Liver (tissue), 9 donors: Measurements from ENCODE around the gene SLC45A2. TPM values are rescaled to one million over a fixed set of nuclear protein-coding genes. Genes with fewer than 3 reads are reported as not detected.

Experiments used
- DNase-seq: peaks from one replicate; pipeline ENCODE4 v3.0.0-alpha.2; 2017; ENCODE audit warnings: low spot score
- H3K27ac ChIP-seq, 2 donors: one replicate each; pipeline ENCODE4 v1.7.0; 2013; ENCODE audit warnings: inconsistent platforms in 2 of 2, low read length in 2 of 2, control low read depth in 1 of 2, low read depth in 1 of 2, mild to moderate bottlenecking in 1 of 2
- H3K27me3 ChIP-seq, 4 donors: one replicate each; pipeline versions ENCODE4 v1.6.1 to v1.7.0; 2013; ENCODE audit warnings: low read length in 3 of 4, inconsistent platforms in 1 of 4, mild to moderate bottlenecking in 1 of 4, moderate library complexity in 1 of 4; ENCODE audit not compliant: control insufficient read depth in 4 of 4, insufficient read depth in 4 of 4
- H3K36me3 ChIP-seq, 4 donors: one replicate each; pipeline versions ENCODE4 v1.6.1 to v1.7.0; 2013; ENCODE audit warnings: low read length in 3 of 4, mild to moderate bottlenecking in 3 of 4, low read depth in 1 of 4, moderate library complexity in 1 of 4; ENCODE audit not compliant: control insufficient read depth in 4 of 4, insufficient read depth in 3 of 4
- H3K4me1 ChIP-seq, 4 donors: one replicate each; pipeline versions ENCODE4 v1.6.1 to v1.7.0; 2013; ENCODE audit warnings: low read length in 3 of 4, mild to moderate bottlenecking in 3 of 4, moderate library complexity in 1 of 4; ENCODE audit not compliant: control insufficient read depth in 4 of 4, insufficient read depth in 4 of 4
- H3K4me3 ChIP-seq, 3 donors: one replicate each; pipeline versions ENCODE4 v1.6.1 to v1.7.0; 2013; ENCODE audit warnings: low read length in 3 of 3, control low read depth in 1 of 3, low read depth in 1 of 3, mild to moderate bottlenecking in 1 of 3
- H3K9ac ChIP-seq, 2 donors: one replicate each; pipeline ENCODE4 v1.7.0; 2013; ENCODE audit warnings: low read length in 2 of 2, mild to moderate bottlenecking in 2 of 2, moderate library complexity in 2 of 2, control low read depth in 1 of 2, low read depth in 1 of 2
- H3K9me3 ChIP-seq, 4 donors: one replicate each; pipeline versions ENCODE4 v1.6.1 to v1.7.0; 2013; ENCODE audit warnings: low read length in 3 of 4; ENCODE audit not compliant: control insufficient read depth in 4 of 4
- EGR1 ChIP-seq, 2 donors: IDR thresholded peaks; 2 replicates each; pipeline ENCODE4 v1.6.1; 2016 to 2018; ENCODE audit warnings: antibody characterized with exemption in 2 of 2, low read depth in 2 of 2
- FOXA1 ChIP-seq: IDR thresholded peaks from 2 replicates; pipeline ENCODE4 v1.6.1; 2016; ENCODE audit warnings: antibody characterized with exemption
- FOXA2 ChIP-seq: IDR thresholded peaks from 2 replicates; pipeline ENCODE4 v1.6.1; 2016; ENCODE audit warnings: antibody characterized with exemption
- GABPA ChIP-seq, 2 donors: IDR thresholded peaks in 1 of 2; conservative IDR thresholded peaks in 1 of 2; 2 replicates each; pipeline ENCODE4 v1.6.1; 2016; ENCODE audit warnings: antibody characterized with exemption in 2 of 2, mild to moderate bottlenecking in 1 of 2, moderate library complexity in 1 of 2
- HNF4A ChIP-seq, 2 donors: conservative IDR thresholded peaks; 2 replicates each; pipeline ENCODE4 v1.6.1; 2016; ENCODE audit warnings: antibody characterized with exemption in 2 of 2, mild to moderate bottlenecking in 2 of 2
- HNF4G ChIP-seq: IDR thresholded peaks from 2 replicates; pipeline ENCODE4 v1.6.1; 2016; ENCODE audit warnings: antibody characterized with exemption
- JUND ChIP-seq, 2 donors: IDR thresholded peaks; 2 replicates each; pipeline ENCODE4 v1.6.1; 2016; ENCODE audit warnings: antibody characterized with exemption in 2 of 2
- NR2F2 ChIP-seq: IDR thresholded peaks from 2 replicates; pipeline ENCODE4 v1.6.1; 2016; ENCODE audit warnings: antibody characterized with exemption
- REST ChIP-seq: IDR thresholded peaks from 2 replicates; pipeline ENCODE4 v1.6.1; 2016; ENCODE audit warnings: antibody characterized with exemption, mild to moderate bottlenecking
- RXRA ChIP-seq, 2 donors: IDR thresholded peaks; 2 replicates each; pipeline ENCODE4 v1.6.1; 2017 to 2018; ENCODE audit warnings: antibody characterized with exemption in 2 of 2, mild to moderate bottlenecking in 1 of 2
- SP1 ChIP-seq: IDR thresholded peaks from 2 replicates; pipeline ENCODE4 v1.6.1; 2018; ENCODE audit warnings: antibody characterized with exemption, mild to moderate bottlenecking
- TAF1 ChIP-seq: conservative IDR thresholded peaks from 2 replicates; pipeline ENCODE4 v1.6.1; 2016; ENCODE audit warnings: antibody characterized with exemption, mild to moderate bottlenecking
- YY1 ChIP-seq: IDR thresholded peaks from 2 replicates; pipeline ENCODE4 v1.6.1; 2016; ENCODE audit warnings: antibody characterized with exemption, mild to moderate bottlenecking
- WGBS: extraction: QIAGEN DNeasy Blood & Tissue Kit; methylation state at CpG from one replicate; pipeline ENCODE4 v1.1.7; 2013; 5-methylcytosine and 5-hydroxymethylcytosine counted together
- polyA plus RNA-seq, 2 donors: library from polyadenylated mRNA; stranded (reverse) in 1 of 2; unstranded in 1 of 2; fragments of 200-250 nt in 1 of 2; fragments of >200 nt in 1 of 2; fragmentation: Nextera tagmentation in 1 of 2; extraction: Ambion mirVana in 1 of 2; gene quantifications; one replicate each; pipeline versions ENCODE4 v1.2.1 to v1.2.3, GENCODE V29; 2013 to 2015
- total RNA-seq, 2 donors: library from RNA; depleted of rRNA; stranded (reverse); fragments of >200 nt; gene quantifications; one replicate each; pipeline ENCODE4 v1.2.3, GENCODE V29; 2014
- TF ChIP-seq, protein P1 (sequence below): IDR thresholded peaks from 2 replicates; pipeline ENCODE4 v1.6.1; 2016; ENCODE audit warnings: antibody characterized with exemption
- TF ChIP-seq, protein P2 (sequence below): fragments of 150-350 bp; IDR thresholded peaks from 2 replicates; pipeline ENCODE4 v1.5.1; 2017; ENCODE audit warnings: improper control_type of control experiment, low read depth, low read length; ENCODE audit not compliant: missing input control
- donor health status: healthy.
- donor health status: healthy.
- donor health status: healthy.
- donor health status: healthy.
- donor health status: healthy.

Gene SLC45A2
- total and polyA plus RNA-seq, 4 donors = 0.01 to 1.3 TPM; not detected in 2

DNA sequence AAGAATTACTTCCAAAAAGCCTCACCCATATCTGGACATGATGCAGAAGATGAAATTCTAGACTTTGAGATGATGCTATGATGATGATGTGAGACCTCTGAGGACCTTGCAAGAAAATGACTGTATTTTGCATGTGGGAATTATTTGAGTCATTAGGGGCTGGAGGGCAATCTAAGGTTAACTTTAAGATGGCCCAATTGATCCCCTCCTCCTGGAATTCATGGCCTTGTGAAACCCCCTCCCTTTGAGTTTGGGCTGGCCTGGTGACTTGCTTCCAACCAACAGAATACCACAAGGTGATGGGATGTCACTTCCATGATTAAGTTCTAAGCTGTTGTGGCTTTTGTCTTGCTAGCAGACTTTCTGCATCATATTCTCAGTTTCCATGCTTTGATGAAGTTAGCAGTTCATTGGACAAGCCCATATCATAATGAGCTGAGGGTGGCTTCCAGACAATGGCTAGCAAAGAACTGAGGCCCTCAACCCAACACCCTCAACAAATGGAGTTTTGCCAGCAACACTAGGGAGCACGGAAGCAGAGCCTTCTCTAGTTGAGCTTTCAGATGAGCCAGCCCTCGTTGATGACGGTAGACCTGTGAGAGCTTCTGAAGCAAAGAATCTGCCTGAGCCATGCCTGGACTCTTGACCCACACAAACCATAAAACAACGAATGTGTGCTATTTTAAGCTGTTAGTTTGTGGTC is 30.8 kb upstream of the SLC45A2 start:
- H3K36me3 ChIP-seq = peaks cover 0 to under 1% (median 0%) of the 10 kb centered on the region in 4 donors
- H3K27me3 ChIP-seq = no peaks in the 10 kb centered on the region
- no peaks in the 10 kb centered on the region for H3K9me3 ChIP-seq
- no peak overlapping the region for H3K27ac ChIP-seq
- no peak overlapping the region for H3K4me3 ChIP-seq
- DNase-seq = no peak
- TF ChIP-seq JUND (IDR thresholded peaks at IDR 0.05) = no peak
- TF ChIP-seq FOXA2 = no peak
- no peak for TF ChIP-seq YY1
- TF ChIP-seq FOXA1 = no peak
- TF ChIP-seq, protein P1, sequence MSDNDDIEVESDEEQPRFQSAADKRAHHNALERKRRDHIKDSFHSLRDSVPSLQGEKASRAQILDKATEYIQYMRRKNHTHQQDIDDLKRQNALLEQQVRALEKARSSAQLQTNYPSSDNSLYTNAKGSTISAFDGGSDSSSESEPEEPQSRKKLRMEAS = no peak
- TF ChIP-seq RXRA (IDR thresholded peaks at IDR 0.05) = no peak
- TF ChIP-seq TAF1 = no peak
- TF ChIP-seq SP1 = no peak
- TF ChIP-seq, protein P2, sequence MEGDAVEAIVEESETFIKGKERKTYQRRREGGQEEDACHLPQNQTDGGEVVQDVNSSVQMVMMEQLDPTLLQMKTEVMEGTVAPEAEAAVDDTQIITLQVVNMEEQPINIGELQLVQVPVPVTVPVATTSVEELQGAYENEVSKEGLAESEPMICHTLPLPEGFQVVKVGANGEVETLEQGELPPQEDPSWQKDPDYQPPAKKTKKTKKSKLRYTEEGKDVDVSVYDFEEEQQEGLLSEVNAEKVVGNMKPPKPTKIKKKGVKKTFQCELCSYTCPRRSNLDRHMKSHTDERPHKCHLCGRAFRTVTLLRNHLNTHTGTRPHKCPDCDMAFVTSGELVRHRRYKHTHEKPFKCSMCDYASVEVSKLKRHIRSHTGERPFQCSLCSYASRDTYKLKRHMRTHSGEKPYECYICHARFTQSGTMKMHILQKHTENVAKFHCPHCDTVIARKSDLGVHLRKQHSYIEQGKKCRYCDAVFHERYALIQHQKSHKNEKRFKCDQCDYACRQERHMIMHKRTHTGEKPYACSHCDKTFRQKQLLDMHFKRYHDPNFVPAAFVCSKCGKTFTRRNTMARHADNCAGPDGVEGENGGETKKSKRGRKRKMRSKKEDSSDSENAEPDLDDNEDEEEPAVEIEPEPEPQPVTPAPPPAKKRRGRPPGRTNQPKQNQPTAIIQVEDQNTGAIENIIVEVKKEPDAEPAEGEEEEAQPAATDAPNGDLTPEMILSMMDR = no peak
- TF ChIP-seq GABPA (IDR thresholded peaks at IDR 0.05 in 1 of 2, conservative IDR thresholded peaks at IDR 0.05 in 1 of 2) = no peak
- no peak for TF ChIP-seq NR2F2
- TF ChIP-seq EGR1 (IDR thresholded peaks at IDR 0.05; ENCODE audit: low read depth in 2 of 2) = no peak
- TF ChIP-seq REST = no peak
- no peak for TF ChIP-seq HNF4A (conservative IDR thresholded peaks at IDR 0.05)
- TF ChIP-seq HNF4G = no peak
- H3K4me1 ChIP-seq = peaks cover 0 to 35% (median 26%) of the 10 kb centered on the region in 4 donors
- 68% methylated on average over 4 of the region's 4 CpGs for WGBS
- no peak overlapping the region for H3K9ac ChIP-seq

DNA sequence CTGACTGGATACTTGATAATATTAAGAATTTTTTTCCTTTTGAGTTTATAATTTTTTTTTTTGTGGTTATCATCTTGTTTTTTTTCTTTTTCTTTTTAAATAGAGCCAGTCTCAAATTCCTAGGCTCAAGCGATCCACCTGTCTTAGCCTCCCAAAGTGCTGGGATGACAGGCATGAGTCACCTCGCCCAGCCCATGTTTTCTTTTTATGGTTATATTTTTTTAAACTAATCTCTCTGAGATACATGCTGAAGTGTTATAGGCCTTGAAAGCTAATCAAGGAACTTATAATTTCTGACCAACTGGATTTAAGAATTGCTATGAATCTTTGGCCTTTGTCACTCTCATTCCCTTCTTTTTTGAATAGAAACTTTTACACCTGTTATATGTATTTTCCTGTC is 30.1 kb upstream of the SLC45A2 start:
- Histone ChIP-seq H3K27me3 (no peaks in the 10 kb centered on the region), H3K9ac (no peak overlapping the region), H3K4me3 (no peak overlapping the region), H3K27ac (no peak overlapping the region), H3K9me3 (no peaks in the 10 kb centered on the region), H3K4me1 (peaks cover 0 to 39% (median 30%) of the 10 kb centered on the region in 4 donors), H3K36me3 (no peaks in the 10 kb centered on the region)
- no peak for DNase-seq
- WGBS = 89% methylated on average over 2 of the region's 2 CpGs
- TF ChIP-seq, protein P2 = no peak
- no peak for TF ChIP-seq GABPA (IDR thresholded peaks at IDR 0.05 in 1 of 2, conservative IDR thresholded peaks at IDR 0.05 in 1 of 2)
- TF ChIP-seq TAF1 = no peak
- TF ChIP-seq, protein P1 = no peak
- no peak for TF ChIP-seq EGR1 (IDR thresholded peaks at IDR 0.05; ENCODE audit: low read depth in 2 of 2)
- TF ChIP-seq HNF4A (conservative IDR thresholded peaks at IDR 0.05) = no peak
- no peak for TF ChIP-seq REST
- TF ChIP-seq NR2F2 = no peak
- no peak for TF ChIP-seq SP1
- TF ChIP-seq FOXA1 = no peak
- no peak for TF ChIP-seq YY1
- TF ChIP-seq FOXA2 = no peak
